ENCODE data around the gene BPIFB3.

DNA sequence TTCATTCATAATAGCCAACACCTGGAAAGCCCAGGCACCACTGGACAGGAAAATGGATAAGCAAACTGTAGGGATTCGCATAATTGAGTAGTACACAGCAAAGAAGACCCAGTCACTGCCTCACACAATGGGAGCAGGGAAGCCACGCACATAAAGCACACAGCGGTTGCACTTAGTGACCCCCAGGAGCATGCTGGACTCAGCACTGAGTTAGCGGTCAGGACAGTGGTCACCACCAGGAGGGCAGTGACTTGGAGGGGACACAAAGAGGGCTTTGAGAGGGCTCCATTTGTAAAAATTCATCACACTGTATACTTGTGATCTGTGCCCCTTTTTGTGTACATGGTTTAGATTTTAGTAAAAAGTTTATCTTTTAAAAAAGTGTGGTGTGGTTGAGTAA, 2.4 kb upstream of the BPIFB3 start:
- TF ChIP-seq ZNF484 (CRISPR knock-in tag; IDR thresholded peaks at IDR 0.05; ENCODE audit: borderline replicate concordance, low read depth) (no peak), POLR2A (IDR thresholded peaks at IDR 0.05; ENCODE audit: insufficient read depth in 1 of 2, low read depth in 2 of 2, low read length in 2 of 2) (no peak), SP1 (IDR thresholded peaks at IDR 0.05) (no peak), SP1 (CRISPR knock-in tag; IDR thresholded peaks at IDR 0.05) (no peak), ZNF670 (CRISPR knock-in tag; IDR thresholded peaks at IDR 0.05; ENCODE audit: borderline replicate concordance) (no peak), SRSF9 (IDR thresholded peaks at IDR 0.05; ENCODE audit: borderline replicate concordance, insufficient read depth, low read depth, low read length, poor library complexity, severe bottlenecking) (no peak), EZH2 (conservative IDR thresholded peaks at IDR 0.05; ENCODE audit: low read depth, low read length) (no peak), TCF7L2 (IDR thresholded peaks at IDR 0.05; ENCODE audit: low read depth, low read length) (no peak), NR1H2 (CRISPR knock-in tag; IDR thresholded peaks at IDR 0.05; ENCODE audit: borderline replicate concordance, low read depth) (no peak), NFE2L2 (IDR thresholded peaks at IDR 0.05; ENCODE audit: low read length) (no peak)
- TF ChIP-seq, protein P1, sequence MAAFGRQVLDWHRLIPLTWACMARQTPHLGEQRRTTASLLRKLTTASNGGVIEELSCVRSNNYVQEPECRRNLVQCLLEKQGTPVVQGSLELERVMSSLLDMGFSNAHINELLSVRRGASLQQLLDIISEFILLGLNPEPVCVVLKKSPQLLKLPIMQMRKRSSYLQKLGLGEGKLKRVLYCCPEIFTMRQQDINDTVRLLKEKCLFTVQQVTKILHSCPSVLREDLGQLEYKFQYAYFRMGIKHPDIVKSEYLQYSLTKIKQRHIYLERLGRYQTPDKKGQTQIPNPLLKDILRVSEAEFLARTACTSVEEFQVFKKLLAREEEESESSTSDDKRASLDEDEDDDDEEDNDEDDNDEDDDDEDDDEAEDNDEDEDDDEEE (CRISPR knock-in tag; IDR thresholded peaks at IDR 0.05): no peak
- TF ChIP-seq, protein P2, sequence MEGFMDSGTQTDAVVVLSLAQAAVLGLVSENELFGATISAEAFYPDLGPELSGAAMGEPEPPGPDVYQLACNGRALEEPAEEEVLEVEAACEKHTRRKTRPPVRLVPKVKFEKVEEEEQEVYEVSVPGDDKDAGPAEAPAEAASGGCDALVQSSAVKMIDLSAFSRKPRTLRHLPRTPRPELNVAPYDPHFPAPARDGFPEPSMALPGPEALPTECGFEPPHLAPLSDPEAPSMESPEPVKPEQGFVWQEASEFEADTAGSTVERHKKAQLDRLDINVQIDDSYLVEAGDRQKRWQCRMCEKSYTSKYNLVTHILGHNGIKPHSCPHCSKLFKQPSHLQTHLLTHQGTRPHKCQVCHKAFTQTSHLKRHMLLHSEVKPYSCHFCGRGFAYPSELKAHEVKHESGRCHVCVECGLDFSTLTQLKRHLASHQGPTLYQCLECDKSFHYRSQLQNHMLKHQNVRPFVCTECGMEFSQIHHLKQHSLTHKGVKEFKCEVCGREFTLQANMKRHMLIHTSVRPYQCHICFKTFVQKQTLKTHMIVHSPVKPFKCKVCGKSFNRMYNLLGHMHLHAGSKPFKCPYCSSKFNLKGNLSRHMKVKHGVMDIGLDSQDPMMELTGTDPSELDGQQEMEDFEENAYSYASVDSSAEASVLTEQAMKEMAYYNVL (CRISPR knock-in tag; IDR thresholded peaks at IDR 0.05; ENCODE audit: borderline replicate concordance): no peak
- TF ChIP-seq, protein P3, sequence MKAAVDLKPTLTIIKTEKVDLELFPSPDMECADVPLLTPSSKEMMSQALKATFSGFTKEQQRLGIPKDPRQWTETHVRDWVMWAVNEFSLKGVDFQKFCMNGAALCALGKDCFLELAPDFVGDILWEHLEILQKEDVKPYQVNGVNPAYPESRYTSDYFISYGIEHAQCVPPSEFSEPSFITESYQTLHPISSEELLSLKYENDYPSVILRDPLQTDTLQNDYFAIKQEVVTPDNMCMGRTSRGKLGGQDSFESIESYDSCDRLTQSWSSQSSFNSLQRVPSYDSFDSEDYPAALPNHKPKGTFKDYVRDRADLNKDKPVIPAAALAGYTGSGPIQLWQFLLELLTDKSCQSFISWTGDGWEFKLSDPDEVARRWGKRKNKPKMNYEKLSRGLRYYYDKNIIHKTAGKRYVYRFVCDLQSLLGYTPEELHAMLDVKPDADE (CRISPR knock-in tag; IDR thresholded peaks at IDR 0.05): no peak
- TF ChIP-seq, protein P4, sequence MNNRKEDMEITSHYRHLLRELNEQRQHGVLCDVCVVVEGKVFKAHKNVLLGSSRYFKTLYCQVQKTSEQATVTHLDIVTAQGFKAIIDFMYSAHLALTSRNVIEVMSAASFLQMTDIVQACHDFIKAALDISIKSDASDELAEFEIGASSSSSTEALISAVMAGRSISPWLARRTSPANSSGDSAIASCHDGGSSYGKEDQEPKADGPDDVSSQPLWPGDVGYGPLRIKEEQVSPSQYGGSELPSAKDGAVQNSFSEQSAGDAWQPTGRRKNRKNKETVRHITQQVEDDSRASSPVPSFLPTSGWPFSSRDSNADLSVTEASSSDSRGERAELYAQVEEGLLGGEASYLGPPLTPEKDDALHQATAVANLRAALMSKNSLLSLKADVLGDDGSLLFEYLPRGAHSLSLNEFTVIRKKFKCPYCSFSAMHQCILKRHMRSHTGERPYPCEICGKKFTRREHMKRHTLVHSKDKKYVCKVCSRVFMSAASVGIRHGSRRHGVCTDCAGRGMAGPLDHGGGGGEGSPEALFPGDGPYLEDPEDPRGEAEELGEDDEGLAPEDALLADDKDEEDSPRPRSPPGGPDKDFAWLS (CRISPR knock-in tag; IDR thresholded peaks at IDR 0.05; ENCODE audit: borderline replicate concordance): no peak
